SK-N-SH (cell line): Measurements from ENCODE around the gene ATP4A.

Experiments
- EZH2phosphoT487 ChIP-seq: fragments of 200-600 bp; sonication (generic); IDR thresholded peaks from 2 replicates; pipeline ENCODE4 v1.6.1; 2017; ENCODE audit warnings: low read depth, mixed run types, mild to moderate bottlenecking, antibody characterized with exemption, moderate library complexity, borderline replicate concordance
- FOXM1 ChIP-seq: IDR thresholded peaks from 2 replicates; pipeline ENCODE4 v1.4.0; 2012; ENCODE audit warnings: low read depth, mild to moderate bottlenecking
- NFIC ChIP-seq: IDR thresholded peaks from 2 replicates; pipeline ENCODE4 v1.4.0; 2012; ENCODE audit warnings: borderline replicate concordance
- RFX5 ChIP-seq: IDR thresholded peaks from 2 replicates; pipeline ENCODE4 v1.6.1; 2012; ENCODE audit warnings: mild to moderate bottlenecking, improper control_type of control experiment, low read length
- SMC3 ChIP-seq: IDR thresholded peaks from 2 replicates; pipeline ENCODE4 v1.6.1; 2012; ENCODE audit warnings: low read depth, low read length, improper control_type of control experiment
- TF ChIP-seq, protein P1 (sequence below): IDR thresholded peaks from 2 replicates; pipeline ENCODE4 v1.4.0; 2012; ENCODE audit warnings: low read depth, borderline replicate concordance
- TF ChIP-seq, protein P2 (sequence below): fragments of 200-600 bp; sonication (generic); IDR thresholded peaks from 2 replicates; pipeline ENCODE4 v1.6.1; 2017; ENCODE audit warnings: antibody characterized with exemption, mild to moderate bottlenecking, moderate library complexity

DNA sequence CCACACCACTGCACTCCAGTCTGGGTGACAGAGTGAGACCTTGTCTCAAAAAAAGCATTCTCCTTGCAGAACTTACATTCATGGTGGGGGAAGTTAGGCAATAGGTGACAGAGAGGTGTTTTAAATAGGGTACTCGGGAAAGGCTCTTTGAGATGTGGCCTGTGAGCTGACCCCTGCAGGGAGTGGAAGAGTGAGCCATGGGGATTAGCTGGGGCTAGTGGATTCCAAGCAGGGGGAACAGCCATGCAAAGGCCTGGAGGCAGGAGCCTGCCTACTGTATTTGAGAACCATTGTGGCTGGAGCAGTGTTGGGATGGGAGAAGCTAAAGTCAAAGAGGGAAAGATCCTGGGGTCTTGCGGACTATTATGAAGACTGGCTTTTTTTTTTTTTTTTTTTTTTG, 46.1 kb downstream of the ATP4A start:
- TF ChIP-seq FOXM1 (no peak), EZH2phosphoT487 (no peak), NFIC (no peak), RFX5 (no peak), SMC3 (no peak)
- TF ChIP-seq, protein P1, sequence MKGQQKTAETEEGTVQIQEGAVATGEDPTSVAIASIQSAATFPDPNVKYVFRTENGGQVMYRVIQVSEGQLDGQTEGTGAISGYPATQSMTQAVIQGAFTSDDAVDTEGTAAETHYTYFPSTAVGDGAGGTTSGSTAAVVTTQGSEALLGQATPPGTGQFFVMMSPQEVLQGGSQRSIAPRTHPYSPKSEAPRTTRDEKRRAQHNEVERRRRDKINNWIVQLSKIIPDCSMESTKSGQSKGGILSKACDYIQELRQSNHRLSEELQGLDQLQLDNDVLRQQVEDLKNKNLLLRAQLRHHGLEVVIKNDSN = no peak
- TF ChIP-seq, protein P2, sequence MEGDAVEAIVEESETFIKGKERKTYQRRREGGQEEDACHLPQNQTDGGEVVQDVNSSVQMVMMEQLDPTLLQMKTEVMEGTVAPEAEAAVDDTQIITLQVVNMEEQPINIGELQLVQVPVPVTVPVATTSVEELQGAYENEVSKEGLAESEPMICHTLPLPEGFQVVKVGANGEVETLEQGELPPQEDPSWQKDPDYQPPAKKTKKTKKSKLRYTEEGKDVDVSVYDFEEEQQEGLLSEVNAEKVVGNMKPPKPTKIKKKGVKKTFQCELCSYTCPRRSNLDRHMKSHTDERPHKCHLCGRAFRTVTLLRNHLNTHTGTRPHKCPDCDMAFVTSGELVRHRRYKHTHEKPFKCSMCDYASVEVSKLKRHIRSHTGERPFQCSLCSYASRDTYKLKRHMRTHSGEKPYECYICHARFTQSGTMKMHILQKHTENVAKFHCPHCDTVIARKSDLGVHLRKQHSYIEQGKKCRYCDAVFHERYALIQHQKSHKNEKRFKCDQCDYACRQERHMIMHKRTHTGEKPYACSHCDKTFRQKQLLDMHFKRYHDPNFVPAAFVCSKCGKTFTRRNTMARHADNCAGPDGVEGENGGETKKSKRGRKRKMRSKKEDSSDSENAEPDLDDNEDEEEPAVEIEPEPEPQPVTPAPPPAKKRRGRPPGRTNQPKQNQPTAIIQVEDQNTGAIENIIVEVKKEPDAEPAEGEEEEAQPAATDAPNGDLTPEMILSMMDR = no peak
